ENCODE measurements around the gene FAM170B. TPM values are rescaled to one million over a fixed set of nuclear protein-coding genes. Genes with fewer than 3 reads are reported as not detected.

The FAM170B gene
- total RNA-seq = not detected in 2 replicates

DNA sequence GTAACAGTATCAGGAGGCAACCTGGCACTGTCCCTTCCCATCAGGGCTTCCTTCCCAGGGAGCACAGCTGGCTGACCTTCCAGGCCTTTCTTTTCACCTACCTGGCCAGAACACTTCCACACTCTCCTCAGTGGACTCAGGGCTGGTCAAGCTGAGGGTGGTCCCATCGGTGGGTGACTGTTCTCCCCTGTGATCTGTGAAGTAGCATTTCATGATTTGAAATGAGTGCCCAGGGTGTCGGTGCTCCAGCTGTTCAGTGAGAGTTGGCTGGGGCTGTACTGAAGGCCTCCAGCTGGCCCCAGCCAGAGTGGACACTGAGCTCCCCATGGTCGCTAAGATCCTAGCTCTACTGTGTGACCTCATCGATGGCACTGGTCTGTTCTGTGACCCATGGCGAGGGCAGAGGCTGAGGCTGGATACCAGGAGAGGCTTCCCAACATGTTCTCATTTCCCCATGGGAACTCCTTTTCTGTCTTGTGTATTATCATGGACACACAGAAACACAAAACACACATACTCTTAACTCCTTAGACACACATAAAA, at the start of gene FAM170B:
TSS of gene FAM170B (minus strand) at position 316 of the 543 bp plus-strand sequence. CDS start at position 213, 103 bp downstream.
- intact Hi-C loops (cut with micrococcal nuclease) = no loop called here

DNA sequence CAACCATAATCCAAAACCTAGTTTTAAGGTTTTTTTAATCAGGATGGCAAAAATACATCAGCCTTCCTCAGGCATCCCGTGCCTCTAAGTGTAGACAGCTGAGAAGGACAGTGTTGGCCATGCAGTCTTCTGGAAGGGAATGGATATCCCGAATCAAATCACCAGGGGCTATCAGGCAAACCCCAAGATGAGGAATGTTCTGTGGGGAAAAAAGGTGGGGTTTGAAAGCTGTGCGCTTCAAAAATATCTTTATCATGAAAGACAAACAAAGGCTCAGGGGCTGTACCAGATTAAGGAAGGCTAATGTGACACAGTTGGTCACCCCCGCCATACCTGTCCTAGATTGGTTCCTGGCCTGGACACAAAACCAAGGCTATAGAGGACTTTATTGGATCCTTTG, 49.0 kb upstream of the FAM170B start:
- intact Hi-C loops (cut with micrococcal nuclease) = no loop called here

- intact Hi-C loops (cut with micrococcal nuclease) = loop anchor here (1.0 kb wide), 1 partner anchor 8 kb away; the partner anchor contains the start of gene TMEM273
Measured at GRCh38 chr10:49180444-49180860, 46.6 kb upstream of the FAM170B start.

DNA sequence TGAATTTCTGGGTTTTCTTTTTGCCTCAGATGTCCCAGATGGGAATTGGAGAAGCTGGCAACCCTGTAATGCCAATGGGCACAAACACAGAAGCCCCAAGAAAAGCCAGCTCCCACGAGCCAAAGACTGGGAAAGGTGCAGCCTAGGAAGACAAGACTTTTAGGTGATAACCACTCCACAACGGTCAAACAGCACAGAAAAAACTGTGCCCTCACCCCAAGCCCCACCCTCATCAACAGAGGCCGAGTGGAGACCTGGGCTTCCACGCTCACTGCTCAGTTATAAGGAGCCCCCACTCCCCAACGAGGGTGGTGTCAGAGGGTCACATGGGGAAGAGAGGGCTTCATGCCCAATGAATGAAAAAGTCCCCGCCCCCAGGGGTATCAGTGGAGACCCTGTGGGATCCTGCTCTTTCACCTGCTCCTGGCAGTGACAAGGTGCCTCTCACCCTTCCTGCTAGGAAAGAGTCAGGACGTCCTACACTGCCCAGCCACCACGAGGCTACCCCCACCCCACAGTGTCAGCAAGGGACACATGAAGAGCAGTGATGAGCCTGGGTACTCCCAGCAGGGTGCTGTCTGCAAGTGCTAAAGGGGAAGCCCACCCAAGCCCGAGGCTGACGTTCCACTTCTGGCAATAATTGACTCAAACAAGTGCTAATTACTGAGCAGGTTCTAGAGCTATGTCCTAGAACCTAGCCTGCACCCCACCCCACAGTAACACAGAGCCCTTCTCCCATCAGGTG, 46.0 kb upstream of the FAM170B start:
- intact Hi-C loops (cut with micrococcal nuclease) = loop anchor here (1.0 to 5.0 kb wide), 4 partner anchors 8 to 873 kb away; partner anchors contain the start of genes MAPK8 and TMEM273

- intact Hi-C loops (cut with micrococcal nuclease) = loop anchor here (5.0 kb wide), 3 partner anchors 329 to 871 kb away; partner anchors contain the start of gene MAPK8
Measured at GRCh38 chr10:49178489-49179471, 45.0 kb upstream of the FAM170B start.

GRCh38 chr10:49177391-49178355, 43.9 kb upstream of the FAM170B start:
- intact Hi-C loops (cut with micrococcal nuclease) = loop anchor here (1.0 to 5.0 kb wide), 5 partner anchors 99 to 870 kb away; partner anchors contain the start of genes ERCC6 and MAPK8

- intact Hi-C loops (cut with micrococcal nuclease) = loop anchor here (1.0 to 5.0 kb wide), 5 partner anchors 98 to 869 kb away; partner anchors contain the start of genes ERCC6 and MAPK8
Measured at GRCh38 chr10:49176310-49177268, 42.8 kb upstream of the FAM170B start.

DNA sequence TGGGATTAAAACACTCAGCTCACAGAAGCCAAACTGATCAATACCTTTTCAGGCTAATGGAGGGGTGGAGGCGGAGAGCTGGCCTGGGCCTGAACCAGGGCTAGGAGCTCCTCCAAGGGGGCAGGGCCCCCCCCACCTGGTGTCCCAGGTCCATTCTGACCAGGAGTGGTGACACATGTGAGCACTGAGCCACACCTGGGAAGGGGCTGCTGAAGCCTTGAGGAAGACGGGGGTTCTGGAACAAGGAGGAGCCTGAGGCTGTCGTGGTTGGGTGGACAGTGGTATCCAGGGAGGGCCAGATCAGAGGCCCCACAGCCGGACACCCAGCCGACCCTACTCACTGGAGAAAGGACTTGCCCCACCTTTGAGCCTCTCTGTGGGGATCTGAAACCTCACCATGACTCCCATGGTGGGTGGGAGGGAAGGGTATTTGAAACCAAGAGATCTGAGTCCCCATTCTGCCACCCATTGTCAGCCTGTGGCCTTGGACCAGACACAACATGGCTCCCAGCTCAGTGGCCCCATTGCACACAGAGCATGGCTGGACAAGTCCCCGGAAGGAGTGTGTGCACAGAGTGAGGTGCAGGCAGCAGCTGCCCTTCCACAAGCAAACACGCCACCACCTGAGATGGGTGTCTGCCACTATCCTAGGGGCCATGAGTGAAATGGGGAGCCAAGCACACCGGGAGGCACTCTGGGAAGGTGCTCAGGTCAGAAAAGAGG, 41.9 kb upstream of the FAM170B start:
- intact Hi-C loops (cut with micrococcal nuclease) = loop anchor here (5.0 kb wide), 3 partner anchors 332 to 868 kb away; partner anchors contain the start of gene MAPK8

DNA sequence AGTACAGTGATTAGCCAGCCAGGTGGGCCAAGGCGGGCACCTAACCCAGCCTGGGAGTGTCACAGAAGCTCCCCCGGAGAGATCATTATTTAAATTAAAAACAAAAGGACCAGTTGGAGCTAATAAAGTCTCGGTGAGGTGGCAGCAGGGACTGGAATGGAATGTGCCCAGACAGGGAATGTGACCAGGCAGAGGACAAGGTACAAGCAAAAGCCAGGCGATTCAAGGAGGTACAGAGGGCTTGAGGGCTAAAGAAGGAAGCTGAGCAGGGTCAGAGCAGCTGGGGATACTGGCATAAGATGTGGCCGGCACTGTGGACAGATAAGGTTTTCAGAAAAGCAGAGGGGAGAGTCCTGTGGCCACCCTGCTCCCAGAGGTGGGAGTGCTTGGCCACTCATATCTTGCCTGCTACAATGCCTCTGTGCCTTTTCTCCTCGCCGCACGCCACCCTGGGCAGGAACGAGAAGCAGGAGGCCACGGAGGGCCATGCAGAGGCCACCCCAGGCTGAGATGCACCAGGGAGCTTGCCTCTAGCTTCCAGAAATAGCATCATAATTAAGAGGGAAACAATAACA, 41.2 kb upstream of the FAM170B start:
- intact Hi-C loops (cut with micrococcal nuclease) = loop anchor here (5.0 kb wide), 3 partner anchors 332 to 868 kb away; partner anchors contain the start of gene MAPK8

GRCh38 chr10:49174261-49174925, 40.6 kb upstream of the FAM170B start:
- intact Hi-C loops (cut with micrococcal nuclease) = no loop called here

DNA sequence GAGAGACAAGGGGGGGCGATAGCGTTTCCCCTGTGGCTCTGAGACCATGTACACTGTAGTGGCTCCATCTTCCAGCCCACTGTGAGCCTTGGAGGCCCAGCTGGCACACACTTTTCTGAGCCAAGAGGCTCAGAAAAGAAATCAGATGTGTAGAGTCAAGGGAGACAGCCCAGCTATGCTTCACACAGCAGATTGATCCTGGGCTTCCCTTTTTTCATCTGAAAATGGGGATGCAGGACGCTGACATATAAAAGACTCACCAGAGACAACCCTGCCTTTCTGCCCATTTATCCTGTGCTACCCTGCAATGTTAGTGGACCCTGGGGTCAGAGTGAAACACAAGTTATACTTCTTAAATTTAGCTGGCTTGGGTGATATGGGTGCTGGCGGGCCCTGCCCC, 40.0 kb upstream of the FAM170B start:
- intact Hi-C loops (cut with micrococcal nuclease) = no loop called here

- intact Hi-C loops (cut with micrococcal nuclease) = no loop called here
Measured at GRCh38 chr10:49173201-49173772, 39.5 kb upstream of the FAM170B start.

- intact Hi-C loops (cut with micrococcal nuclease) = no loop called here
Measured at GRCh38 chr10:49172777-49173132, 38.9 kb upstream of the FAM170B start.

DNA sequence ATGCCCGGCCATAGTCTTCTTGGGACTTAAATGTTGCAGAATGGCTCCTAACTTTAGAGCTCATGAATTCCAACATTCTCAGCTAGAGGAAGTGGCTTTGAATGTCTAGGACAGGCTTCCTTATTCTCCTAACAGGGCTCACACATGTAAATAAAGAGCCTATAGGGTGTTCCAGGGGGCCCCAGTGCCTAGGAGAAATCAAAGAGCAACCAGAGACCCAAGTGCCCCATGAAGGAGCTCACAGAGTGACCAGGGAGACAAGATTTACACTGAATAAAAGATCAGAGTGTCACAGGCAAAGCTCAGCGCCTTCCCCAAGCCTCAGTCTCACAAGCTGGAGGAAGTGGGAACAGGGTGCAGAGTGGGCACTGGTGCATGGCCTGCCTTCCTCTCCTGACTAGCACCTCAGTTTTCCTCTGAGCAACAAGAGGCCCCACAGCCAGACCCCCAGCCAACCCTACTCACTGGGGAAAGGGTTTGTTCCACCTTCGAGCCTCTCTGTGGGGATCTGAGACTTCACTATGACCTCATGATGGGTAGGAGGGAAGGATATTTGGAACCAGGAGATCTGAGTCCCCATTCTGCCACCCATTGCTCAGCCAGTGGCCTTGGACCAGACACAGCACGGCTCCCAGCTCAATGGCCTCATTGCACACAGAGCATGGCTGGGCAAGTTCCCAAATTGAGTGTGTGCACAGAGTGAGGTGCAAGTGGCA, 38.4 kb upstream of the FAM170B start:
- intact Hi-C loops (cut with micrococcal nuclease) = no loop called here

- intact Hi-C loops (cut with micrococcal nuclease) = no loop called here
Measured at GRCh38 chr10:49171326-49172060, 37.7 kb upstream of the FAM170B start.
